Gastroesophageal sphincter (tissue), 4 donors: Measurements from ENCODE around the gene MOV10L1. TPM values are rescaled to one million over a fixed set of nuclear protein-coding genes. Genes with fewer than 3 reads are reported as not detected.

Source experiments
- ATAC-seq: fragments of 150-250 bp; one replicate; pipeline ENCODE4 v1.9.1; 2016; ENCODE audit warnings: mild to moderate bottlenecking, moderate library complexity
- H3K27ac ChIP-seq, 4 donors: fragments of 200-600 bp; sonication (generic) in 3 of 4; 1 replicate in 3 of 4; 2 replicates in 1 of 4; pipeline ENCODE4 v1.5.1; 2016 to 2019
- H3K27me3 ChIP-seq: fragments of 200-600 bp; sonication (generic); one replicate; pipeline ENCODE4 v1.5.1; 2019
- H3K36me3 ChIP-seq, 2 donors: fragments of 200-600 bp; sonication (generic); one replicate each; pipeline ENCODE4 v1.5.1; 2019; ENCODE audit warnings: control low read depth in 1 of 2
- H3K4me1 ChIP-seq, 3 donors: fragments of 200-600 bp; sonication (generic); 1 replicate in 2 of 3; 2 replicates in 1 of 3; pipeline ENCODE4 v1.5.1; 2016 to 2019; ENCODE audit warnings: control low read depth in 2 of 3
- H3K4me3 ChIP-seq, 2 donors: fragments of 200-600 bp; sonication (generic); one replicate each; pipeline ENCODE4 v1.5.1; 2019; ENCODE audit warnings: mild to moderate bottlenecking in 1 of 2, moderate library complexity in 1 of 2
- H3K9me3 ChIP-seq, 3 donors: fragments of 200-600 bp; sonication (generic); one replicate each; pipeline ENCODE4 v1.5.1; 2017 to 2019; ENCODE audit warnings: control low read depth in 2 of 3
- EP300 ChIP-seq: sonication (generic); formaldehyde crosslinking; IDR thresholded peaks from one replicate; pipeline ENCODE4 v1.6.1; 2017; ENCODE audit warnings: antibody characterized with exemption, mild to moderate bottlenecking
- POLR2A ChIP-seq, 2 donors: fragments of 450-650 bp; IDR thresholded peaks; one replicate each; pipeline ENCODE4 v1.6.1; 2017; ENCODE audit warnings: antibody characterized with exemption in 2 of 2, mild to moderate bottlenecking in 2 of 2, moderate library complexity in 1 of 2
- POLR2AphosphoS5 ChIP-seq: sonication (generic); formaldehyde crosslinking; IDR thresholded peaks from one replicate; pipeline ENCODE4 v1.6.1; 2017; ENCODE audit warnings: antibody characterized with exemption
- WGBS, 2 donors: methylation state at CpG; one replicate each; pipeline ENCODE4 v1.1.5; 2018; ENCODE audit warnings: low coverage in 1 of 2; 5-methylcytosine and 5-hydroxymethylcytosine counted together
- total RNA-seq, 4 donors: library from RNA; depleted of rRNA; stranded (reverse); fragments of >200 nt; gene quantifications; one replicate each; pipeline ENCODE4 v1.1.0, GENCODE V29; 2016
- TF ChIP-seq, protein P1 (sequence below), 4 experiments: fragments of 200-600 bp in 2 of 4; fragments of 450-650 bp in 2 of 4; sonication (generic) in 1 of 4; IDR thresholded peaks; one replicate each; pipeline ENCODE4 v1.5.1; 2017 to 2019; ENCODE audit warnings: antibody characterized with exemption in 4 of 4, mild to moderate bottlenecking in 2 of 4, moderate library complexity in 2 of 4

MOV10L1 gene
- total RNA-seq, 4 donors from 2014 or later = 0.78 TPM; not detected in 3

DNA sequence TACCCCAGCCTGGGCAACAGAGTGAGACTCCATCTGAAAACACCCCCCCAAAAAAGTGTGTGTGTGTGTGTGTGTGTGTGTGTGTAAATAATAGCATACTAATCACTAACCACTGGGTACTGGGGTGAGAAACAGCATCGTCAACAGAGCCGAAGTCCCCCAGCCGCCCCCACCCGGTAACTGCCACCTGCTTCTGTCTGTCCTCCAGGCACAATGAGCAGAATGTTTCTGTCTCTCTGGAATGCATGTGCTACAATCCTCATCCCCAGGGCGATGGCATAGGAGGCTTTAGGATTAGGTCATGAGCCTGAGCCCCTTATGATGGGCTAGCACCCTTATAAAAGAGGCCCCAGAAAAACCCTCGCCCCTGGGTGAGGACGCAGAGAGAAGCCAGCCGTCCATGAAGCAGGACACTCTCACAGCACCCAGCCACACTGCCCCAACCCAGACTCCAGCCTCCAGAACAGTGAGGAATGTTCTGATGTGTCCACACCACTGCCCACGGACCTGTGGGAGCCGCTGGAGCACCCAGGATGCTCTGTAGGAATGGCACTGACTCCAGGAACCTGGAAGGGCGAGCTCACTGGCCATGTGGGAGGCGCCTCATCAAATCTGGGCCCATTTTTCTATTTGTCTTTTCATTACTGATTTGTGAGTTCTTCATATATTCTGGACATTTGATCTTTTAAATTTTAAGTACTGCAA is 41.6 kb upstream of the MOV10L1 start:
- Histone ChIP-seq H3K27me3 (peaks cover 71% of the 10 kb centered on the region), H3K4me3 (no peak overlapping the region), H3K9me3 (peaks cover 0 to 19% (median 0%) of the 10 kb centered on the region in 3 donors), H3K4me1 (no peaks in the 10 kb centered on the region), H3K36me3 (no peaks in the 10 kb centered on the region), H3K27ac (no peak overlapping the region)
- 83% methylated on average over 2 of the region's 12 CpGs; no CpG with 5 or more reads in 1 of the 2 donors for WGBS, 2 donors
- TF ChIP-seq POLR2A (IDR thresholded peaks at IDR 0.05) (no peak), EP300 (no peak), POLR2AphosphoS5 (no peak)
- TF ChIP-seq, protein P1, sequence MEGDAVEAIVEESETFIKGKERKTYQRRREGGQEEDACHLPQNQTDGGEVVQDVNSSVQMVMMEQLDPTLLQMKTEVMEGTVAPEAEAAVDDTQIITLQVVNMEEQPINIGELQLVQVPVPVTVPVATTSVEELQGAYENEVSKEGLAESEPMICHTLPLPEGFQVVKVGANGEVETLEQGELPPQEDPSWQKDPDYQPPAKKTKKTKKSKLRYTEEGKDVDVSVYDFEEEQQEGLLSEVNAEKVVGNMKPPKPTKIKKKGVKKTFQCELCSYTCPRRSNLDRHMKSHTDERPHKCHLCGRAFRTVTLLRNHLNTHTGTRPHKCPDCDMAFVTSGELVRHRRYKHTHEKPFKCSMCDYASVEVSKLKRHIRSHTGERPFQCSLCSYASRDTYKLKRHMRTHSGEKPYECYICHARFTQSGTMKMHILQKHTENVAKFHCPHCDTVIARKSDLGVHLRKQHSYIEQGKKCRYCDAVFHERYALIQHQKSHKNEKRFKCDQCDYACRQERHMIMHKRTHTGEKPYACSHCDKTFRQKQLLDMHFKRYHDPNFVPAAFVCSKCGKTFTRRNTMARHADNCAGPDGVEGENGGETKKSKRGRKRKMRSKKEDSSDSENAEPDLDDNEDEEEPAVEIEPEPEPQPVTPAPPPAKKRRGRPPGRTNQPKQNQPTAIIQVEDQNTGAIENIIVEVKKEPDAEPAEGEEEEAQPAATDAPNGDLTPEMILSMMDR (IDR thresholded peaks at IDR 0.05) = no peak
- no peak for ATAC-seq

DNA sequence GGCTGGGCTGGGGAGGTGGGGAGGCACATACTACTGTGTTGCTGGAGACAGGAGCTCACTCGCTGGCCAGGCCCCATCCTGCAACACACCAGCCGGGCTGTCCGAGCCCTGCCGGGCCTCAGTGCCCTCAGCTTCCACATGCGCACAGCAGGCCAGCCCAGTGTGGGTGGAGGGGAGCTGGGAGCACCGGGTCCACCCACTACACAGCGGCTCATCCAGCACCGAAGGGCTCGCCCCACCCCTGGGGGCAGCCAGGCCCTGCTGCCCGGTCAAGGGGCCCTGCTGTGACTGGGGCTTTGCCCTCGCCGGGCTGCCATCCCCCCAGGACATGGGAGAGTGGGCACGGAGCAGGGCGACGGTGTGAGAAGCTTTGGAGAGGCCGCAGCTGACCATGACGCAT is 41.0 kb upstream of the MOV10L1 start:
- Histone ChIP-seq H3K9me3 (peaks cover 0 to 22% (median 0%) of the 10 kb centered on the region in 3 donors), H3K27me3 (peaks cover 66% of the 10 kb centered on the region), H3K4me3 (no peak overlapping the region), H3K4me1 (no peaks in the 10 kb centered on the region), H3K27ac (no peak overlapping the region), H3K36me3 (no peaks in the 10 kb centered on the region)
- no CpG with 5 or more reads among the region's 17 CpGs for WGBS, 2 donors
- no peak for ATAC-seq
- no peak for TF ChIP-seq POLR2AphosphoS5
- no peak for TF ChIP-seq EP300
- no peak for TF ChIP-seq POLR2A (IDR thresholded peaks at IDR 0.05)
- TF ChIP-seq, protein P1 (IDR thresholded peaks at IDR 0.05) = no peak

- WGBS, 2 donors = 93 to 96% methylated on average over 5 to 19 of the region's 36 CpGs
- Histone ChIP-seq H3K27me3 (peaks cover 65% of the 10 kb centered on the region), H3K27ac (no peak overlapping the region), H3K4me1 (no peaks in the 10 kb centered on the region), H3K4me3 (no peak overlapping the region), H3K36me3 (no peaks in the 10 kb centered on the region), H3K9me3 (peaks cover 0 to 29% (median 0%) of the 10 kb centered on the region in 3 donors)
- no peak for TF ChIP-seq EP300
- no peak for TF ChIP-seq POLR2A (IDR thresholded peaks at IDR 0.05)
- TF ChIP-seq, protein P1 (IDR thresholded peaks at IDR 0.05) = no peak
- no peak for TF ChIP-seq POLR2AphosphoS5
- ATAC-seq = no peak
These were observed 40.3 kb upstream of the MOV10L1 start for GRCh38 chr22:50049299-50050195.

GRCh38 chr22:50051930-50052329 is 37.9 kb upstream of the MOV10L1 start:
- ATAC-seq = no peak

More at GRCh38 chr22:50051930-50052329, 37.9 kb upstream of the MOV10L1 start:
- no peak overlapping the region for H3K27ac ChIP-seq
- no peak overlapping the region for H3K4me3 ChIP-seq
- TF ChIP-seq, protein P1 (IDR thresholded peaks at IDR 0.05) = no peak
- TF ChIP-seq EP300 (no peak), POLR2AphosphoS5 (no peak), POLR2A (IDR thresholded peaks at IDR 0.05) (no peak)
- H3K9me3 ChIP-seq = peaks cover 0 to 29% (median 0%) of the 10 kb centered on the region in 3 donors
- no peaks in the 10 kb centered on the region for H3K36me3 ChIP-seq
- peaks cover 56% of the 10 kb centered on the region for H3K27me3 ChIP-seq
- 89% methylated on average over 12 of the region's 18 CpGs; no CpG with 5 or more reads in 1 of the 2 donors for WGBS, 2 donors
- H3K4me1 ChIP-seq = no peaks in the 10 kb centered on the region
